ENCODE results near the gene SPECC1.

DNA sequence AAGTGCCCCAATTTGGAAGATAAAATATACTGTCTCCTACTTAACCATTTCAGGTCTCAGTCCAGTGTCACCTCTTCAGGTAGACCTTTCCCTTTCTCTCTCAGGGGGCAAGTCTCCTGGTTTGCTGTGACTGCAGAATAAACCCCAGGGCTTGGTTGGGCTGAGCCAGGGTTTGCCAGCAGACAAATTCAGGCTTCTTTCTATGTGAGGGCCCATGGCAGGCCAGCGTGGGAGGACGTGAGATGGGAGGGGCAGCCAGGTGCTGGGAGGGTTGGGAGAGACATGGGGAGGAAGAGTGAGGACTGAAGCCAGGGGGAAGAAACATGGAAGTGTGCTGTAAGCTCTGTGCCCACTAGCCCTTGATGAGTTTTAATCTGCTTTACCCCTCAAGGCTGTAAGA lies 163.2 kb downstream of the SPECC1 start:
- TF ChIP-seq, protein P1, sequence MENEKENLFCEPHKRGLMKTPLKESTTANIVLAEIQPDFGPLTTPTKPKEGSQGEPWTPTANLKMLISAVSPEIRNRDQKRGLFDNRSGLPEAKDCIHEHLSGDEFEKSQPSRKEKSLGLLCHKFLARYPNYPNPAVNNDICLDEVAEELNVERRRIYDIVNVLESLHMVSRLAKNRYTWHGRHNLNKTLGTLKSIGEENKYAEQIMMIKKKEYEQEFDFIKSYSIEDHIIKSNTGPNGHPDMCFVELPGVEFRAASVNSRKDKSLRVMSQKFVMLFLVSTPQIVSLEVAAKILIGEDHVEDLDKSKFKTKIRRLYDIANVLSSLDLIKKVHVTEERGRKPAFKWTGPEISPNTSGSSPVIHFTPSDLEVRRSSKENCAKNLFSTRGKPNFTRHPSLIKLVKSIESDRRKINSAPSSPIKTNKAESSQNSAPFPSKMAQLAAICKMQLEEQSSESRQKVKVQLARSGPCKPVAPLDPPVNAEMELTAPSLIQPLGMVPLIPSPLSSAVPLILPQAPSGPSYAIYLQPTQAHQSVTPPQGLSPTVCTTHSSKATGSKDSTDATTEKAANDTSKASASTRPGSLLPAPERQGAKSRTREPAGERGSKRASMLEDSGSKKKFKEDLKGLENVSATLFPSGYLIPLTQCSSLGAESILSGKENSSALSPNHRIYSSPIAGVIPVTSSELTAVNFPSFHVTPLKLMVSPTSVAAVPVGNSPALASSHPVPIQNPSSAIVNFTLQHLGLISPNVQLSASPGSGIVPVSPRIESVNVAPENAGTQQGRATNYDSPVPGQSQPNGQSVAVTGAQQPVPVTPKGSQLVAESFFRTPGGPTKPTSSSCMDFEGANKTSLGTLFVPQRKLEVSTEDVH (IDR thresholded peaks at IDR 0.05; ENCODE audit: low read depth, partially characterized antibody) = no peak
- TF ChIP-seq, protein P2, sequence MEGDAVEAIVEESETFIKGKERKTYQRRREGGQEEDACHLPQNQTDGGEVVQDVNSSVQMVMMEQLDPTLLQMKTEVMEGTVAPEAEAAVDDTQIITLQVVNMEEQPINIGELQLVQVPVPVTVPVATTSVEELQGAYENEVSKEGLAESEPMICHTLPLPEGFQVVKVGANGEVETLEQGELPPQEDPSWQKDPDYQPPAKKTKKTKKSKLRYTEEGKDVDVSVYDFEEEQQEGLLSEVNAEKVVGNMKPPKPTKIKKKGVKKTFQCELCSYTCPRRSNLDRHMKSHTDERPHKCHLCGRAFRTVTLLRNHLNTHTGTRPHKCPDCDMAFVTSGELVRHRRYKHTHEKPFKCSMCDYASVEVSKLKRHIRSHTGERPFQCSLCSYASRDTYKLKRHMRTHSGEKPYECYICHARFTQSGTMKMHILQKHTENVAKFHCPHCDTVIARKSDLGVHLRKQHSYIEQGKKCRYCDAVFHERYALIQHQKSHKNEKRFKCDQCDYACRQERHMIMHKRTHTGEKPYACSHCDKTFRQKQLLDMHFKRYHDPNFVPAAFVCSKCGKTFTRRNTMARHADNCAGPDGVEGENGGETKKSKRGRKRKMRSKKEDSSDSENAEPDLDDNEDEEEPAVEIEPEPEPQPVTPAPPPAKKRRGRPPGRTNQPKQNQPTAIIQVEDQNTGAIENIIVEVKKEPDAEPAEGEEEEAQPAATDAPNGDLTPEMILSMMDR (IDR thresholded peaks at IDR 0.05 in 2 of 3, conservative IDR thresholded peaks at IDR 0.05 in 1 of 3; ENCODE audit: control insufficient read depth in 2 of 3, extremely low read depth in 1 of 3, insufficient read depth in 1 of 3, low read depth in 3 of 3, low read length in 3 of 3) = no peak
